OCI-LY1 (cell line): ENCODE measurements around the gene USH2A.

Source experiments
- H2AFZ ChIP-seq: fragments of 200-600 bp; sonication (generic), shearing (Covaris generic); 2 replicates; pipeline ENCODE4 v1.6.0; 2014; ENCODE audit warnings: antibody characterized with exemption, mild to moderate bottlenecking, low read length
- H3F3A ChIP-seq: fragments of 200-600 bp; sonication (generic), shearing (Covaris generic); 2 replicates; pipeline ENCODE4 v1.6.0; 2014; ENCODE audit warnings: mild to moderate bottlenecking, antibody characterized with exemption, low read length, moderate library complexity; ENCODE audit not compliant: insufficient read depth
- H3K27ac ChIP-seq: fragments of 200-600 bp; sonication (generic); 2 replicates; pipeline ENCODE4 v1.5.1; 2014; ENCODE audit warnings: low read length, mixed run types, mild to moderate bottlenecking, low read depth; ENCODE audit not compliant: poor library complexity, severe bottlenecking
- H3K27me3 ChIP-seq: fragments of 200-600 bp; sonication (generic); 2 replicates; pipeline ENCODE4 v1.6.0; 2014; ENCODE audit warnings: antibody characterized with exemption, mild to moderate bottlenecking, low read length, moderate library complexity; ENCODE audit not compliant: insufficient read depth
- H3K36me3 ChIP-seq: fragments of 200-600 bp; sonication (generic); 2 replicates; pipeline ENCODE4 v1.6.1; 2014; ENCODE audit warnings: mild to moderate bottlenecking, antibody characterized with exemption, low read length, moderate library complexity, mixed read lengths; ENCODE audit not compliant: insufficient read depth
- H3K4me1 ChIP-seq: fragments of 200-600 bp; sonication (generic); 2 replicates; pipeline ENCODE4 v1.5.1; 2014; ENCODE audit warnings: mild to moderate bottlenecking, low read length, moderate library complexity; ENCODE audit not compliant: insufficient read depth, severe bottlenecking
- H3K4me2 ChIP-seq: fragments of 200-600 bp; sonication (generic), shearing (Covaris generic); 2 replicates; pipeline ENCODE4 v1.6.1; 2014; ENCODE audit warnings: low read length
- H3K4me3 ChIP-seq: fragments of 200-600 bp; sonication (generic); 2 replicates; pipeline ENCODE4 v1.5.1; 2014; ENCODE audit warnings: low read length, low read depth, mild to moderate bottlenecking, mixed read lengths; ENCODE audit not compliant: poor library complexity, severe bottlenecking
- H3K79me2 ChIP-seq: fragments of 200-600 bp; shearing (Covaris generic); 2 replicates; pipeline ENCODE4 v1.6.1; 2016; ENCODE audit warnings: mixed run types, low read length, mixed read lengths; ENCODE audit not compliant: insufficient read depth
- H3K9ac ChIP-seq: fragments of 200-600 bp; sonication (generic), shearing (Covaris generic); 2 replicates; pipeline ENCODE4 v1.6.1; 2014; ENCODE audit warnings: mild to moderate bottlenecking, low read length, mixed read lengths
- H3K9me2 ChIP-seq: fragments of 200-600 bp; sonication (generic), shearing (Covaris generic); 2 replicates; pipeline ENCODE4 v1.6.1; 2014; ENCODE audit warnings: low read depth, mild to moderate bottlenecking, low read length, mixed read lengths
- H3K9me3 ChIP-seq: fragments of 200-600 bp; shearing (Covaris generic); 2 replicates; pipeline ENCODE4 v1.6.1; 2014; ENCODE audit warnings: low read length, mixed read lengths
- H4K20me1 ChIP-seq: fragments of 200-600 bp; sonication (generic), shearing (Covaris generic); 2 replicates; pipeline ENCODE4 v1.6.0; 2016; ENCODE audit warnings: mild to moderate bottlenecking, low read length; ENCODE audit not compliant: insufficient read depth
- EZH2 ChIP-seq: fragments of 200-600 bp; sonication (generic), shearing (Covaris generic); IDR thresholded peaks from 2 replicates; pipeline ENCODE4 v1.8.0; 2017; ENCODE audit warnings: borderline replicate concordance, mixed run types, mild to moderate bottlenecking, antibody characterized with exemption, low read length, moderate library complexity, mixed read lengths
- TF ChIP-seq, protein P1 (sequence below): fragments of 200-600 bp; sonication (generic), shearing (Covaris generic); IDR thresholded peaks from 2 replicates; pipeline ENCODE4 v1.5.1; 2017; ENCODE audit warnings: mild to moderate bottlenecking, antibody characterized with exemption, low read length, moderate library complexity, mixed read lengths

Gene USH2A

DNA sequence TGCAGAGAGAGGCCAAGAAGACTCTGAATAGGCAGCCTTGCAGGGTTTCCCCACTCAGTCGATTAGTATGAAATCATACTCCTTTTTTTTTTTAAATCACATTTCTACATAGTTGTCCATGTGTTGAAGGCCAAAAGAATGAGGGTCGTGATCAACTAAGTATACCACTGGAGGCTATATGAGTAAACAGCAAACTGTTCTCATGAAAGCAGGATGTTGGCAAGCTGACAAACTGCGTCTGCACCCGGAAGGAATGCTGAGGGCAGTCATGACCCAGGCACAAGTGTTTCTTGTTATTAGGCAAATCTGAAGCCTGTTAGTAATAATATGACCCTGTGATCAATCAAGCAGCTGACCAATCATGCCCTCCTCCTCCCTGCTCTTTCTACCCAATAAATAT, 213.2 kb downstream of the USH2A start:
- Histone ChIP-seq H3K36me3 (no peaks in the 10 kb centered on the region), H3K9me3 (no peaks in the 10 kb centered on the region), H3K9me2 (no peaks in the 10 kb centered on the region), H3K79me2 (no peaks in the 10 kb centered on the region), H3K27ac (no peak overlapping the region), H3K4me2 (no peak overlapping the region), H2AFZ (no peak overlapping the region), H3K27me3 (no peaks in the 10 kb centered on the region), H3F3A (no peaks in the 10 kb centered on the region), H4K20me1 (no peaks in the 10 kb centered on the region), H3K4me3 (no peak overlapping the region), H3K4me1 (no peaks in the 10 kb centered on the region), H3K9ac (no peak overlapping the region)
- no peak for TF ChIP-seq EZH2
- TF ChIP-seq, protein P1, sequence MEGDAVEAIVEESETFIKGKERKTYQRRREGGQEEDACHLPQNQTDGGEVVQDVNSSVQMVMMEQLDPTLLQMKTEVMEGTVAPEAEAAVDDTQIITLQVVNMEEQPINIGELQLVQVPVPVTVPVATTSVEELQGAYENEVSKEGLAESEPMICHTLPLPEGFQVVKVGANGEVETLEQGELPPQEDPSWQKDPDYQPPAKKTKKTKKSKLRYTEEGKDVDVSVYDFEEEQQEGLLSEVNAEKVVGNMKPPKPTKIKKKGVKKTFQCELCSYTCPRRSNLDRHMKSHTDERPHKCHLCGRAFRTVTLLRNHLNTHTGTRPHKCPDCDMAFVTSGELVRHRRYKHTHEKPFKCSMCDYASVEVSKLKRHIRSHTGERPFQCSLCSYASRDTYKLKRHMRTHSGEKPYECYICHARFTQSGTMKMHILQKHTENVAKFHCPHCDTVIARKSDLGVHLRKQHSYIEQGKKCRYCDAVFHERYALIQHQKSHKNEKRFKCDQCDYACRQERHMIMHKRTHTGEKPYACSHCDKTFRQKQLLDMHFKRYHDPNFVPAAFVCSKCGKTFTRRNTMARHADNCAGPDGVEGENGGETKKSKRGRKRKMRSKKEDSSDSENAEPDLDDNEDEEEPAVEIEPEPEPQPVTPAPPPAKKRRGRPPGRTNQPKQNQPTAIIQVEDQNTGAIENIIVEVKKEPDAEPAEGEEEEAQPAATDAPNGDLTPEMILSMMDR = no peak

GRCh38 chr1:216209125-216209524, 214.1 kb downstream of the USH2A start:
- Histone ChIP-seq H3K9me3 (no peaks in the 10 kb centered on the region), H3K4me1 (no peaks in the 10 kb centered on the region), H3K4me2 (no peak overlapping the region), H3K36me3 (no peaks in the 10 kb centered on the region), H3F3A (no peaks in the 10 kb centered on the region), H3K9ac (no peak overlapping the region), H3K9me2 (no peaks in the 10 kb centered on the region), H2AFZ (no peak overlapping the region), H3K27ac (no peak overlapping the region), H3K27me3 (no peaks in the 10 kb centered on the region), H3K4me3 (no peak overlapping the region), H4K20me1 (no peaks in the 10 kb centered on the region), H3K79me2 (no peaks in the 10 kb centered on the region)
- TF ChIP-seq, protein P1 = no peak
- TF ChIP-seq EZH2 = no peak

- Histone ChIP-seq H3K9ac (no peak overlapping the region), H3K4me3 (no peak overlapping the region), H3K79me2 (no peaks in the 10 kb centered on the region), H3K4me1 (no peaks in the 10 kb centered on the region), H3K9me3 (no peaks in the 10 kb centered on the region), H3F3A (no peaks in the 10 kb centered on the region), H4K20me1 (no peaks in the 10 kb centered on the region), H3K27me3 (no peaks in the 10 kb centered on the region), H3K36me3 (no peaks in the 10 kb centered on the region), H3K9me2 (no peaks in the 10 kb centered on the region), H2AFZ (no peak overlapping the region), H3K27ac (no peak overlapping the region), H3K4me2 (no peak overlapping the region)
- TF ChIP-seq, protein P1 = no peak
- TF ChIP-seq EZH2 = no peak
Observed at GRCh38 chr1:216207154-216207553, 216.1 kb downstream of the USH2A start.
